ENCODE data around the gene SMAD3. TPM values are rescaled to one million over a fixed set of nuclear protein-coding genes. Genes with fewer than 3 reads are reported as not detected.
"Not testable (repeated sequence)": the region's sequence is repeated elsewhere in the genome, so short reads cannot be mapped to it uniquely, and the experiment has no call there.

Gene SMAD3
- total RNA-seq, 2 donors from 2014 or later = 13.5 to 47.4 TPM

- H3K27ac Mint-ChIP-seq = peak overlapping the region; percentile 98 to 99
- H3K4me1 Mint-ChIP-seq (ENCODE audit: low read depth in 2 of 2) = peaks cover 78 to 84% of the 10 kb centered on the region in 2 donors
- DNase-seq (ENCODE audit: low spot score) = peak; percentile 62
- peaks cover 7% of the 10 kb centered on the region for H3K9me3 Mint-ChIP-seq
- H3K4me3 Mint-ChIP-seq = peak overlapping the region; percentile 66
- peak; percentile 80 to 84 for ATAC-seq
- H3K36me3 Mint-ChIP-seq = peaks cover 15% of the 10 kb centered on the region
- H3K27me3 Mint-ChIP-seq = no peaks in the 10 kb centered on the region
Measured at GRCh38 chr15:67114846-67115585, 49.6 kb downstream of the SMAD3 start.

DNA sequence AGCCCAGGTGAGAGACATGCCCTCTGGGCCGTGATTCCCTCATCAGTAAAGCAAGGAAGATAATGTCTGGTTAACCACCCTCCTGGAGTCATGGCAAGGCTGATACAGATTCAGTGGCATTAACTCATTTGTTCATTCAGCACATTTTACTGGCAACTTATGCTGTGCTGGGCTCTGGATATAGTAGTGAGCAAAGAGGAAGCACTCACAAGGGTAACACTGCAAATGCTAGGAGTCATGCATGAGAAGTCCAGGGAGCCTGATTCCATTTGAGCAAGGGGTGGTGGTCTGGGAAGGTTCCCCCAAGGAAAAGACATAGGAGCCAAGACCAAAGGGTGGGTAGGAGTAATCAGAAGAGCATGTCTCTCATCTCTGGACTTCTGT, 50.2 kb downstream of the SMAD3 start:
- no peaks in the 10 kb centered on the region for H3K27me3 Mint-ChIP-seq
- no peak for DNase-seq (ENCODE audit: low spot score)
- peaks cover 7% of the 10 kb centered on the region for H3K9me3 Mint-ChIP-seq
- peak overlapping the region; percentile 66 for H3K4me3 Mint-ChIP-seq
- H3K27ac Mint-ChIP-seq = peak overlapping the region; percentile 98 to 99
- no peak for ATAC-seq
- peaks cover 10% of the 10 kb centered on the region for H3K36me3 Mint-ChIP-seq
- peaks cover 78 to 84% of the 10 kb centered on the region in 2 donors for H3K4me1 Mint-ChIP-seq (ENCODE audit: low read depth in 2 of 2)

GRCh38 chr15:67116742-67117141, 51.3 kb downstream of the SMAD3 start:
- ATAC-seq = no peak
- peak; percentile 61 for DNase-seq (ENCODE audit: low spot score)
- peaks cover 79 to 84% of the 10 kb centered on the region in 2 donors for H3K4me1 Mint-ChIP-seq (ENCODE audit: low read depth in 2 of 2)
- no peaks in the 10 kb centered on the region for H3K27me3 Mint-ChIP-seq
- peaks cover 1% of the 10 kb centered on the region for H3K36me3 Mint-ChIP-seq
- H3K9me3 Mint-ChIP-seq = peaks cover 7% of the 10 kb centered on the region
- peak overlapping the region; percentile 57 for H3K4me3 Mint-ChIP-seq
- H3K27ac Mint-ChIP-seq = peak overlapping the region; percentile 98 to 99

DNA sequence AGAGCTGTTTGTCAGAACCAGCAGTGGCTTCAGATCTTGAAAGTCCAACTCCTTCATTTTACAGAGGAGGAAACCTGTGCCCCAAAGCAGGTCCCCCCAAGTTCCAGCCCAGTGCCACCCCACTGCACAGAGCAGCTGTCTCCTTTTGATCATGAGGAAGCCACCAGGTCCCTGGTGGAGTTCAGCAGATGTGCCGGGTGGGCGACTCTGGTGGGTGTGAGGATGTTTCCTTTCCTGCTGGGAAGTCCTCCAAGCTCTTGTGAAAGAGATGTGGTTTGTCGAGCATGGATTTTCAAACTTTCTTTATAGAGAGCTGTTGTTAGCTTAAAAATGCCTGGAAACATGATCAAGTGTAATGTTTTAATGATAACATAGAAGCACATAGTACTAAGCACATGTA, 52.0 kb downstream of the SMAD3 start:
- Mint-ChIP-seq H3K9me3 (peaks cover 7% of the 10 kb centered on the region), H3K4me1 (ENCODE audit: low read depth in 2 of 2) (peaks cover 83 to 89% of the 10 kb centered on the region in 2 donors), H3K36me3 (no peaks in the 10 kb centered on the region), H3K4me3 (peak overlapping the region; percentile 57), H3K27me3 (no peaks in the 10 kb centered on the region), H3K27ac (peak overlapping the region; percentile 98 to 99)
- no peak for DNase-seq (ENCODE audit: low spot score)
- no peak for ATAC-seq

DNA sequence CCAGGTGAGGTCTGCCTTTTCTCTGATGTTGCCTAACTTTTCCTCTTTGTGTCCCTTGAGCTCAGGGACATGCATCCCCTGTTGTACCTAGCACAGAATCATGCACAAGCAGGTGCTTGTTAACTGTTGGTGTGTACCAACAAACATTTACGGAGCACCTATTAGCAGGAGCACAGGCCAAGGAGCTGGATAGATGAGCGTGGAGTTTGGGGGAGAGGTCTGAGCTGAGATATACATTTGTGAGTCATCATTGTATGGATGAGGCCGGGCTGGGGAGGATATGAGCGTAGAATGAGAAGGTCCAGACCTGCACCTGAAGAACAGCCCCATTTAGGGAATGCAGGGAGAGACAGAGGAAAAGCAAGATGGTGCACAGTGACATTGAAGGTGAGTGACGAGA, 53.4 kb downstream of the SMAD3 start:
- H3K27ac Mint-ChIP-seq = peak overlapping the region; percentile 98 to 99
- ATAC-seq (no peak), DNase-seq (ENCODE audit: low spot score) (no peak)
- H3K4me1 Mint-ChIP-seq (ENCODE audit: low read depth in 2 of 2) = peaks cover 78 to 84% of the 10 kb centered on the region in 2 donors
- H3K4me3 Mint-ChIP-seq = peak overlapping the region; percentile 8
- H3K9me3 Mint-ChIP-seq = peaks cover 7% of the 10 kb centered on the region
- H3K27me3 Mint-ChIP-seq = no peaks in the 10 kb centered on the region
- H3K36me3 Mint-ChIP-seq = no peaks in the 10 kb centered on the region

GRCh38 chr15:67119238-67119846, 53.9 kb downstream of the SMAD3 start:
- peak overlapping the region; percentile 98 to 99 for H3K27ac Mint-ChIP-seq
- H3K36me3 Mint-ChIP-seq = no peaks in the 10 kb centered on the region
- ATAC-seq = no peak
- H3K9me3 Mint-ChIP-seq = peaks cover 7% of the 10 kb centered on the region
- no peaks in the 10 kb centered on the region for H3K27me3 Mint-ChIP-seq
- peak; percentile 51 for DNase-seq (ENCODE audit: low spot score)
- peak overlapping the region; percentile 8 for H3K4me3 Mint-ChIP-seq
- peaks cover 76 to 79% of the 10 kb centered on the region in 2 donors for H3K4me1 Mint-ChIP-seq (ENCODE audit: low read depth in 2 of 2)

DNA sequence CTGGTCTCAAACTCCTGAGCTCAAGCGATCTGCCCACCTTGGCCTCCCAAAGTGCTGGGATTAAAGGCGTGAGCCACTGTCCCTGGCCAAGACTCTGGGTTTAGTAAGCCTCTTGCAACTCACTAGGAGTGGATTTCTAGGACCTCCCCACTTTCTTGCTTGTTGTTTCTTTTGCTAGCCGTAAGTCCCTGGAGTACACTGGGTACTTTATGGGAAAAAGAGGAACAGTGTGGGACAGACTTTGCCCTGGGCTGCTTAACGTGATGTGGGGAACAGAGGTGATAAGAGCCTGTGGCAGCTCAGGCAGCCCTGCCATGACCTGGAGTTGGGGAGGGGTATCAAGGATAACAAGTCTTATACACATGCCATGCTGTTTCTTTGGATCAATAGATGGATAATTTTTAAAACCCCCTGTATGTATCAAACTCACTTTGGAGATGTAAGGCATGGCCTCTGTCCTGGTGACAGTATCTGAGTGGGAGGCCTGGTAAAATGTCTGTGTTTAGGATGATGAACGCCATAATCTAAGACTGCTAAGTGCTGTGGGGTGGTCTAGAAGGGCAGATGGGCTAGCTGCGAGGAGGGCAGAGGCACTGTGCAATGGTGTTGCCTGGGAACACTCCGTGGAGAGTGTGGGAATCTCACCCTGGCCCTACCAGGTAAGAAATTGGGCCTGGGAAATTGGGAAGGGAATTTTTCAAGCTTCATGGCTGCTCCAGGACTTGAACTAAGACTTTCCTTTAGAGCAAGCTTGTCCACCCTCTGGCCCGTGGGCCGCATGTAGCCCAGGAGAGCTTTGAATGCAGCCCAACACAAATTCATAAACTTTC, 54.8 kb downstream of the SMAD3 start:
- Mint-ChIP-seq H3K27ac (peak overlapping the region; percentile 98 to 99), H3K27me3 (no peaks in the 10 kb centered on the region), H3K4me3 (peak overlapping the region; percentile 87), H3K4me1 (ENCODE audit: low read depth in 2 of 2) (peaks cover 69 to 71% of the 10 kb centered on the region in 2 donors), H3K9me3 (peaks cover 7% of the 10 kb centered on the region), H3K36me3 (no peaks in the 10 kb centered on the region)
- DNase-seq (ENCODE audit: low spot score) = peak; percentile 56
- ATAC-seq = no peak

DNA sequence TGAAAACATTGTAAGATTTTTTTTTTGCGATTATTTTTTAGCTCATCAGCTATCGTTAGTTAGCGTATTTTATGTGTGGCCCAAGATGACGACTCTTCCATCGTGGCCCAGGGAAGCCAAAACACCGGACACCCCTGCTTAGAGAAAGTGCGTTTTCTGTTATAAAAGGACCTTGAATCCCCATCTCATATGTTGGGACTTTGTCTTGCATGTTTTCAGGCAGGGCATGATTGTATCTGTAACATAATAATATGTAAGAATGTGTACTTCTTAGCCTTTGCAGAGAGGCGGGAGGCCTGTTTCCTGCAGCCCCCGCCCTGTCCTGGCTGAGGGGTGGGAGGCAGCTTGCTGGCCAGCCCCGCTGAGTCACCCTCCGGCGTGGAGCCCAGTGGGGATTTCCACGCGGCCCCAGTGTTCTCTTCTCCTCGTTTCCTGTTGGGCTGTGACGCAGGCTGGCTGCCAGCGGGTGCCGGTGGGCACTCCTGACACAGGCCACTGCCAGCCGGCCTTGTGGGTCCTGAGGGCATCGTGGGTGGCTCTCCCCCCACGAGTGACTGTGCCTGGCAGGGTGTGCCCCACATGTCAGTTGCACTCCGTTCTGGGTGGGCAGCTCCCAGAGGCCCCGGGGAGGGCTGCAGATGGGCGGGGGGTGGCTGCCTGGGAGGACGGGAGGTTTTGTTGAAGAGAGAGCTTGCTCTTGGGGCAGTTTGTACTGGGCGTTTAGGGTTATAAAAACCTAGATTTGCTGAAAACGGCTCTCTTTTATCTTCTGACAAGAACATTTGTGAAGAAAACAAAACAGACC, 55.6 kb downstream of the SMAD3 start:
- ATAC-seq = peak; percentile 97 to 99
- peak; percentile 94 for DNase-seq (ENCODE audit: low spot score)
- H3K9me3 Mint-ChIP-seq = peaks cover 4% of the 10 kb centered on the region
- peak overlapping the region; percentile 98 to 99 for H3K27ac Mint-ChIP-seq
- no peaks in the 10 kb centered on the region for H3K27me3 Mint-ChIP-seq
- H3K4me3 Mint-ChIP-seq = peak overlapping the region; percentile 87
- H3K36me3 Mint-ChIP-seq = no peaks in the 10 kb centered on the region
- peaks cover 65 to 67% of the 10 kb centered on the region in 2 donors for H3K4me1 Mint-ChIP-seq (ENCODE audit: low read depth in 2 of 2)

GRCh38 chr15:67121644-67122605, 56.5 kb downstream of the SMAD3 start:
- H3K4me3 Mint-ChIP-seq = peak overlapping the region; percentile 87
- ATAC-seq (no peak), DNase-seq (ENCODE audit: low spot score) (no peak)
- H3K36me3 Mint-ChIP-seq = no peaks in the 10 kb centered on the region
- peaks cover 4% of the 10 kb centered on the region for H3K9me3 Mint-ChIP-seq
- peak overlapping the region; percentile 98 to 99 for H3K27ac Mint-ChIP-seq
- H3K27me3 Mint-ChIP-seq = no peaks in the 10 kb centered on the region
- H3K4me1 Mint-ChIP-seq (ENCODE audit: low read depth in 2 of 2) = peaks cover 58 to 60% of the 10 kb centered on the region in 2 donors

GRCh38 chr15:67122816-67123215, 57.4 kb downstream of the SMAD3 start:
- not testable (repeated sequence) for H3K4me3 Mint-ChIP-seq; ATAC-seq; H3K36me3 Mint-ChIP-seq; H3K27me3 Mint-ChIP-seq; DNase-seq (ENCODE audit: low spot score); H3K9me3 Mint-ChIP-seq
- Mint-ChIP-seq H3K4me1 (ENCODE audit: low read depth in 2 of 2) (peaks cover 57 to 59% of the 10 kb centered on the region in 2 donors), H3K27ac (peak overlapping the region; percentile 98 to 99)

GRCh38 chr15:67123291-67123690, 57.9 kb downstream of the SMAD3 start:
- H3K9me3 Mint-ChIP-seq; DNase-seq (ENCODE audit: low spot score); H3K27me3 Mint-ChIP-seq; H3K4me3 Mint-ChIP-seq; ATAC-seq; H3K36me3 Mint-ChIP-seq: not testable (repeated sequence)
- H3K27ac Mint-ChIP-seq = peak overlapping the region in 1 of 2 donors; percentile 99
- peaks cover 57 to 60% of the 10 kb centered on the region in 2 donors for H3K4me1 Mint-ChIP-seq (ENCODE audit: low read depth in 2 of 2)

GRCh38 chr15:67124111-67124510, 58.7 kb downstream of the SMAD3 start:
- Mint-ChIP-seq H3K9me3 (peaks cover under 1% of the 10 kb centered on the region), H3K27me3 (no peaks in the 10 kb centered on the region), H3K27ac (peak overlapping the region; percentile 54 to 74), H3K4me3 (no peak overlapping the region), H3K36me3 (no peaks in the 10 kb centered on the region), H3K4me1 (ENCODE audit: low read depth in 2 of 2) (peaks cover 49 to 52% of the 10 kb centered on the region in 2 donors)
- peak; percentile 29 for DNase-seq (ENCODE audit: low spot score)
- no peak for ATAC-seq
